Esophagus muscularis mucosa (tissue), 4 donors: Measurements from ENCODE around the gene CCNI. TPM values are rescaled to one million over a fixed set of nuclear protein-coding genes. Genes with fewer than 3 reads are reported as not detected.
"Not testable (repeated sequence)": the region's sequence is repeated elsewhere in the genome, so short reads cannot be mapped to it uniquely, and the experiment has no call there.

Experiments
- DNase-seq: peaks from one replicate; pipeline ENCODE4 v3.0.0-alpha.2; 2017; ENCODE audit errors: extremely low spot score
- H3K27ac ChIP-seq, 4 donors: fragments of 200-600 bp; sonication (generic); replicated peaks in 1 of 4; 1 replicate in 3 of 4; 2 replicates in 1 of 4; pipeline ENCODE4 v1.5.1; 2016 to 2019; ENCODE audit warnings: mild to moderate bottlenecking in 1 of 4
- H3K27me3 ChIP-seq, 4 donors: fragments of 200-600 bp; sonication (generic); one replicate each; pipeline versions ENCODE4 v1.5.1 to v1.6.0; 2016 to 2019
- H3K36me3 ChIP-seq, 4 donors: fragments of 200-600 bp; sonication (generic); one replicate each; pipeline ENCODE4 v1.5.1; 2016 to 2019
- H3K4me1 ChIP-seq, 4 donors: fragments of 200-600 bp; sonication (generic); one replicate each; pipeline ENCODE4 v1.5.1; 2016 to 2019
- H3K4me3 ChIP-seq, 4 donors: fragments of 200-600 bp; sonication (generic); 1 replicate in 2 of 4; 2 replicates in 2 of 4; pipeline ENCODE4 v1.5.1; 2016 to 2019; ENCODE audit warnings: mild to moderate bottlenecking in 4 of 4, moderate library complexity in 1 of 4
- H3K9me3 ChIP-seq, 4 donors: fragments of 200-600 bp; sonication (generic); 1 replicate in 3 of 4; 2 replicates in 1 of 4; pipeline ENCODE4 v1.5.1; 2016 to 2019
- CTCF ChIP-seq, 3 experiments: fragments of 200-600 bp in 2 of 3; fragments of 450-650 bp in 1 of 3; sonication (generic) in 2 of 3; IDR thresholded peaks; one replicate each; pipeline ENCODE4 v1.5.1; 2017 to 2019; ENCODE audit warnings: antibody characterized with exemption in 3 of 3, mild to moderate bottlenecking in 2 of 3, moderate library complexity in 1 of 3
- EP300 ChIP-seq: sonication (generic); formaldehyde crosslinking; IDR thresholded peaks from one replicate; pipeline ENCODE4 v1.6.1; 2017; ENCODE audit warnings: antibody characterized with exemption
- POLR2A ChIP-seq: fragments of 450-650 bp; IDR thresholded peaks from one replicate; pipeline ENCODE4 v1.6.1; 2017; ENCODE audit warnings: antibody characterized with exemption, moderate library complexity, mild to moderate bottlenecking, low read depth
- POLR2AphosphoS5 ChIP-seq, 2 donors: sonication (generic); formaldehyde crosslinking; IDR thresholded peaks; one replicate each; pipeline ENCODE4 v1.6.1; 2017; ENCODE audit warnings: antibody characterized with exemption in 2 of 2
- WGBS: methylation state at CpG from one replicate; pipeline ENCODE4 v1.1.5; 2018; 5-methylcytosine and 5-hydroxymethylcytosine counted together
- intact Hi-C: fragments of 100-400 bp; cut with DNase I; formaldehyde crosslinking; loops from one replicate; pipeline ENCODE4 v1.15.1; 2023
- total RNA-seq, 4 donors: library from RNA; depleted of rRNA; stranded (reverse); fragments of >200 nt; gene quantifications; one replicate each; pipeline versions ENCODE4 v1.1.0 to v1.2.1, GENCODE V29; 2016

CCNI gene
- total RNA-seq, 4 donors from 2014 or later: 342 to 444 (median 375) TPM

GRCh38 chr4:77094496-77094895 lies 18.7 kb upstream of the CCNI start:
- H3K27me3 ChIP-seq: no peaks in the 10 kb centered on the region
- DNase-seq: no peak
- no peaks in the 10 kb centered on the region for H3K36me3 ChIP-seq
- H3K4me1 ChIP-seq: peaks cover 3 to 19% (median 11%) of the 10 kb centered on the region in 4 donors
- H3K4me3 ChIP-seq: no peak overlapping the region
- WGBS: 62% methylated on average over 3 of the region's 3 CpGs
- H3K27ac ChIP-seq: no peak overlapping the region
- no peak for TF ChIP-seq POLR2A
- no peak for TF ChIP-seq EP300
- H3K9me3 ChIP-seq: no peaks in the 10 kb centered on the region
- intact Hi-C loops: loop anchor here (5.0 kb wide), 1 partner anchor 63 kb away; the partner anchor contains the start of gene CCNG2

GRCh38 chr4:77093401-77093800 lies 17.6 kb upstream of the CCNI start:
- peaks cover 3 to 19% (median 11%) of the 10 kb centered on the region in 4 donors for H3K4me1 ChIP-seq
- TF ChIP-seq POLR2A: no peak
- TF ChIP-seq EP300: no peak
- TF ChIP-seq POLR2AphosphoS5 (IDR thresholded peaks at IDR 0.05): no peak
- TF ChIP-seq CTCF (IDR thresholded peaks at IDR 0.05): no peak
- 74% methylated on average over 1 of the region's 1 CpG for WGBS
- H3K9me3 ChIP-seq: no peaks in the 10 kb centered on the region
- H3K4me3 ChIP-seq: no peak overlapping the region
- intact Hi-C loops: loop anchor here (5.0 kb wide), 1 partner anchor 64 kb away; the partner anchor contains the start of gene CCNG2
- no peaks in the 10 kb centered on the region for H3K27me3 ChIP-seq
- no peaks in the 10 kb centered on the region for H3K36me3 ChIP-seq
- peak overlapping the region in 1 of 4 donors; percentile 32 for H3K27ac ChIP-seq
- no peak for DNase-seq

GRCh38 chr4:77092975-77093374 lies 17.2 kb upstream of the CCNI start:
- Histone ChIP-seq H3K4me3 (no peak overlapping the region), H3K4me1 (peaks cover 3 to 19% (median 11%) of the 10 kb centered on the region in 4 donors), H3K27ac (peak overlapping the region in 2 of 4 donors; percentile 0 to 32), H3K27me3 (no peaks in the 10 kb centered on the region), H3K36me3 (no peaks in the 10 kb centered on the region), H3K9me3 (no peaks in the 10 kb centered on the region)
- intact Hi-C loops: loop anchor here (5.0 kb wide), 1 partner anchor 64 kb away; the partner anchor contains the start of gene CCNG2
- no peak for TF ChIP-seq CTCF (IDR thresholded peaks at IDR 0.05)
- TF ChIP-seq EP300: no peak
- TF ChIP-seq POLR2AphosphoS5 (IDR thresholded peaks at IDR 0.05): no peak
- DNase-seq: no peak
- 91% methylated on average over 2 of the region's 2 CpGs for WGBS

GRCh38 chr4:77089866-77090265 lies 14.1 kb upstream of the CCNI start:
- DNase-seq: no peak
- TF ChIP-seq POLR2AphosphoS5 (IDR thresholded peaks at IDR 0.05): no peak
- no peak for TF ChIP-seq POLR2A
- no peak for TF ChIP-seq CTCF (IDR thresholded peaks at IDR 0.05)
- H3K9me3 ChIP-seq: no peaks in the 10 kb centered on the region
- H3K27me3 ChIP-seq: no peaks in the 10 kb centered on the region
- H3K27ac ChIP-seq: no peak overlapping the region
- H3K36me3 ChIP-seq: no peaks in the 10 kb centered on the region
- intact Hi-C loops: loop anchor here (5.0 kb wide), 1 partner anchor 67 kb away; the partner anchor contains the start of gene CCNG2
- no peak overlapping the region for H3K4me3 ChIP-seq
- H3K4me1 ChIP-seq: peaks cover 0 to 11% (median 4%) of the 10 kb centered on the region in 4 donors

GRCh38 chr4:77087027-77087426 lies 11.2 kb upstream of the CCNI start:
- H3K4me3 ChIP-seq, intact Hi-C loops, H3K36me3 ChIP-seq, H3K27me3 ChIP-seq, DNase-seq, H3K9me3 ChIP-seq, H3K4me1 ChIP-seq, H3K27ac ChIP-seq: not testable (repeated sequence)
- 92% methylated on average over 1 of the region's 1 CpG for WGBS

- WGBS: 86% methylated on average over 10 of the region's 10 CpGs
- H3K27me3 ChIP-seq: no peaks in the 10 kb centered on the region
- DNase-seq: no peak
- no peak overlapping the region for H3K4me3 ChIP-seq
- H3K36me3 ChIP-seq: no peaks in the 10 kb centered on the region
- intact Hi-C loops: no loop called here
- peaks cover 0 to 3% (median 0%) of the 10 kb centered on the region in 4 donors for H3K4me1 ChIP-seq
- TF ChIP-seq EP300 (no peak), POLR2AphosphoS5 (IDR thresholded peaks at IDR 0.05) (no peak), CTCF (IDR thresholded peaks at IDR 0.05) (no peak), POLR2A (no peak)
- H3K27ac ChIP-seq: no peak overlapping the region
- H3K9me3 ChIP-seq: no peaks in the 10 kb centered on the region
Observed at GRCh38 chr4:77084019-77084639, 8.3 kb upstream of the CCNI start.
